ENCODE measurements around the gene COX14. TPM values are rescaled to one million over a fixed set of nuclear protein-coding genes. Genes with fewer than 3 reads are reported as not detected.
"Not testable (repeated sequence)": the region's sequence is repeated elsewhere in the genome, so short reads cannot be mapped to it uniquely, and the experiment has no call there.

The COX14 gene
- polyA plus RNA-seq, 1 experiment, result 77.0 TPM

- no peaks in the 10 kb centered on the region for H3K27me3 ChIP-seq (ENCODE audit: control insufficient read depth, insufficient read depth, low read length)
- POLR2A ChIA-PET, result interaction anchor here (1.1 kb wide), 1 partner anchor 21 kb away, joined by 4 read pairs; the partner anchor contains the start of gene CERS5
- H3K9me3 ChIP-seq (ENCODE audit: control insufficient read depth, insufficient read depth, low read length), result no peaks in the 10 kb centered on the region
- CTCF ChIA-PET, result interaction anchor here (1.1 to 1.8 kb wide), 2 partner anchors 34 to 43 kb away, joined by 5 read pairs; partner anchors contain the start of gene COX14
- no peak overlapping the region for H3K4me3 ChIP-seq (ENCODE audit: low read depth, low read length)
- no peak for DNase-seq (ENCODE audit: low read depth, low spot score)
- no peak overlapping the region for H3K27ac ChIP-seq (ENCODE audit: low read depth, low read length)
- TF ChIP-seq CTCF (IDR thresholded peaks at IDR 0.05; ENCODE audit: low read depth, low read length), result no peak
These were observed 33.4 kb downstream of the COX14 start for GRCh38 chr12:50145439-50145838.

GRCh38 chr12:50147281-50147680 is 35.2 kb downstream of the COX14 start:
- CTCF ChIA-PET, result interaction anchor here (0.7 to 1.1 kb wide), 3 partner anchors 15 to 167 kb away, joined by 3 to 4 read pairs (median 4); no protein-coding TSS in a partner anchor
- TF ChIP-seq CTCF (IDR thresholded peaks at IDR 0.05; ENCODE audit: low read depth, low read length), result no peak

GRCh38 chr12:50148011-50148410 is 36.0 kb downstream of the COX14 start:
- not testable (repeated sequence) for H3K4me3 ChIP-seq (ENCODE audit: low read depth, low read length); DNase-seq (ENCODE audit: low read depth, low spot score); H3K27ac ChIP-seq (ENCODE audit: low read depth, low read length); H3K9me3 ChIP-seq (ENCODE audit: control insufficient read depth, insufficient read depth, low read length); H3K27me3 ChIP-seq (ENCODE audit: control insufficient read depth, insufficient read depth, low read length)
- ChIA-PET POLR2A (interaction anchor here (0.6 kb wide), 1 partner anchor 19 kb away, joined by 3 read pairs; the partner anchor contains the start of gene CERS5), CTCF (interaction anchor here (0.7 kb wide), 1 partner anchor 132 kb away, joined by 4 read pairs; no protein-coding TSS in a partner anchor)

More at GRCh38 chr12:50147281-50147680, 35.2 kb downstream of the COX14 start:
- Histone ChIP-seq H3K27ac (ENCODE audit: low read depth, low read length) (no peak overlapping the region), H3K27me3 (ENCODE audit: control insufficient read depth, insufficient read depth, low read length) (no peaks in the 10 kb centered on the region), H3K4me3 (ENCODE audit: low read depth, low read length) (no peak overlapping the region), H3K9me3 (ENCODE audit: control insufficient read depth, insufficient read depth, low read length) (no peaks in the 10 kb centered on the region)
- DNase-seq (ENCODE audit: low read depth, low spot score), result no peak
- POLR2A ChIA-PET, result interaction anchor here (0.6 kb wide), 2 partner anchors 20 to 63 kb away, joined by 3 to 5 read pairs; partner anchors contain the start of gene CERS5

- TF ChIP-seq CTCF (IDR thresholded peaks at IDR 0.05; ENCODE audit: low read depth, low read length), result no peak
- Histone ChIP-seq H3K27ac (ENCODE audit: low read depth, low read length) (no peak overlapping the region), H3K27me3 (ENCODE audit: control insufficient read depth, insufficient read depth, low read length) (no peaks in the 10 kb centered on the region), H3K9me3 (ENCODE audit: control insufficient read depth, insufficient read depth, low read length) (no peaks in the 10 kb centered on the region), H3K4me3 (ENCODE audit: low read depth, low read length) (no peak overlapping the region)
- CTCF ChIA-PET, result interaction anchor here (1.9 kb wide), 1 partner anchor 17 kb away, joined by 4 read pairs; no protein-coding TSS in a partner anchor
- POLR2A ChIA-PET, result no interaction called here
- no peak for DNase-seq (ENCODE audit: low read depth, low spot score)
These were observed 37.3 kb downstream of the COX14 start for GRCh38 chr12:50149311-50149710.

DNA sequence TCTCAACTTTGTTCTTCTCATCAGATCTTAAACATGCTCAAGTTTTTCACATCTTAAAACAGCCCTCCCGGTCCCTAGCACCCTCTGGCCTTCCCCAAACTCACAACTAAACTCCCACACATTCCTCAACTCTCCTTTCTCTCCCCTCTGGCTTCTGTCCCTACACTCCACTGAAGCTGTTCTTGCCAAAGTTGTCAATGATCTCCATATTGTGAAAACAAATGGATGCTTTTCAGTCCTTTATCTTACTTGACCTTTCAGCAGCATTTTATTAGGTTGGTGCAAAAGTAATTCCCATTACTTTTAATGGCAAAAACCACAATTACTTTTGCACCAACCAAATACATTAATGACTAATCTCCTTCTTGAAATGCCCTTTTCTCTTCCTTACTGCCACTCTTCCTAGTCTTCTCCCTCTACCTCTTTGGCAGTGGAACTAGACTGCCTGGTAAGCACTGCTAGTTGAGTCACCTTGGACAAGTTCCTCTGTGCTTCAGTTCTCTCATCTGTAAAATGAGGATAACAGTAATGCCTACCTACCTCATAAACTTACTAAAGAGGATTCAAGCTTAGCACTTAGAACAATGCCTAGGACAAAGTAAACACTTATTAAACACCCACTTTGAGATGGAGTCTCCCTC is 39.1 kb downstream of the COX14 start:
- TF ChIP-seq CTCF (IDR thresholded peaks at IDR 0.05; ENCODE audit: low read depth, low read length), result no peak
- CTCF ChIA-PET, result no interaction called here
- H3K27ac ChIP-seq (ENCODE audit: low read depth, low read length), result no peak overlapping the region
- no peak overlapping the region for H3K4me3 ChIP-seq (ENCODE audit: low read depth, low read length)
- no peaks in the 10 kb centered on the region for H3K9me3 ChIP-seq (ENCODE audit: control insufficient read depth, insufficient read depth, low read length)
- POLR2A ChIA-PET, result no interaction called here
- H3K27me3 ChIP-seq (ENCODE audit: control insufficient read depth, insufficient read depth, low read length), result no peaks in the 10 kb centered on the region
- no peak for DNase-seq (ENCODE audit: low read depth, low spot score)

GRCh38 chr12:50154947-50155346 is 42.9 kb downstream of the COX14 start:
- H3K4me3 ChIP-seq (ENCODE audit: low read depth, low read length); H3K9me3 ChIP-seq (ENCODE audit: control insufficient read depth, insufficient read depth, low read length); POLR2A ChIA-PET; DNase-seq (ENCODE audit: low read depth, low spot score); H3K27ac ChIP-seq (ENCODE audit: low read depth, low read length); H3K27me3 ChIP-seq (ENCODE audit: control insufficient read depth, insufficient read depth, low read length): not testable (repeated sequence)
- CTCF ChIA-PET, result interaction anchor here (0.7 to 1.2 kb wide), 4 partner anchors 9 to 70 kb away, joined by 3 to 5 read pairs (median 4); no protein-coding TSS in a partner anchor

All from AG04450 (cell line).